Activated CD4-positive, alpha-beta T cell treated with anti-CD3 and anti-CD28 coated beads, Interleukin-2, amount 50 U/mL, for 48 hours (primary cell): Measurements from ENCODE around the gene ZC3H12D.

Source experiments
- DNase-seq, 2 experiments: peaks; one replicate each; pipeline ENCODE4 v3.0.0-alpha.2; 2020

ZC3H12D gene

DNA sequence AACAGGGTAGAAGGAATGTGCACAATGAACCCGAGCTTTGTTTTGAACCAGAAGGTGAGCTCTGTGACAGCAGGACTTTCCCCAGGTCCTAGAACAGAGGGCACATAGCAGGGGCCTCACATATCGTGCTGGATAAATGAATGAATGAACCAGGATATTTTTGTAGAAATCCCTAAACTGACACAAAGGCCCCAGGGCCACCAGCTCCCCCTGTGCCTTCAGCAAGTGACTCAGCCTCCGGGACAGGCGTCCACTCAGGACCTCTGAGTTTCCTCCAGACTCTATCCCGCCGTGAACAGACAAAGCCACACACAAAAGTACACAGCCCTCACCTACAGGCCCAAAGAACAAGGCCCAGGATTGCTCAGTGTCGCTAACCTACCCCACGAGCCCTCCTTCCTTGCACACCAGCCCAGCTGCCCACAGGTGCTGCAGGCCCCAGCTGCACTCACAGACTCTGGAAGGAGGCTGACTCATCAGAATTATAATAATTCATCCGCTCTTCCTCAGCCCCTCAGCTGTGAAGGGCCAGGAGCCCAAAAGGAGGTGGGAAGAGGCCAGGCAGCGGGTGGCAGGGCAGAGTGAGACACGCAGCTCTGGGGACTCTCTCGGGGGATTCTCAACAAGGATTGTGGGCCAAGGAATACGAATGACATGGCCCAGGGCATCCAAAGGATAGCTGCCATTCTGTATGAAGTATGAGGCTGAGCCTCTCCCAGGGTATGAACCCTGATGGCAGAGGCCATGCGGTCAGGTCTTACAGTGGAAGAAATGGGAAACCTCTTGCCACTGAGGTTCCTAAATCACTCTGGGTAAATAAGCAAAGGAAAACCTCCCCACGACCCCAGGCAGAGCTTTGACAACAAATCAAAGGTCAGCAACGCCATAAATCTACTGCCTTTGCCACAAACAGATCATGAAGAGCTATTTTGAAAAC, 43.8 kb downstream of the ZC3H12D start:
- DNase-seq: no peak

DNA sequence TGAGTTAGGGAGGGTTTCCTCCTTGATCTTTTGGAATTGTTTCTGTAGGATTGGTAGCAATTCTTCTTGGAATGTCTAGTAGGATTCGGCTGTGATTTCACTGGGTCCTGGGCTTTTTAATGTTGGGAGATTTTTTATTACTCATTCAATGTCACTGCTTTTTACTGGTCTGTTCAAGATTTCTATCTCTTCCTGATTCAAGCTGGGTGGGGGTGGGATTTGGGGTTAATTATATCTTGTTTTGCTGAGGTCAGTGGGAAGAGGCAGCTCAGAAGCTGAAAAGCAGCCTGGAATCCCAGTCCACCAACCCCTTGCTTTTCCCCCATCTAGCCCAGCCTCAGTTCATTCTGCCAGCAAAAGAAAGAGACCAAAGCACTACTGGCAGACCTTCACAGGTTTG, 45.2 kb downstream of the ZC3H12D start:
- DNase-seq: no peak

DNA sequence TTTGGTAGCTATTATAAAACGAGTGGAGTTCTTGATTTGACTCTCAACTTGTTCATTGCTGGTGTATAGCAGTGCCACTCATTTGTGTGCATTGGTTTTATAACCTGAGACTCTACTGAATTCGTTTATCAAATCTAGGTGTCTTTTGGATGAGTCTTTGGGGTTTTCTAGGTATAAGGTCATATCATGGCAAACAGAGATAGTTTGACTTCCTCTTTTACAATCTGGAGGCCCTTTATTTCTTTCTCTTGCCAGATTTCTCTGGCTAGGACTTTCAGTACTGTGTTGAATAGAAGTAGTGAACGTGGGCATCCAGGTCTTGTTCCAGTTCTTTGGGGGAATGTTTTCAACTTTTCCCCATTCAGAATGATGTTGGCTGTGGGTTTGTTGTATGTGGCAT, 46.0 kb downstream of the ZC3H12D start:
- no peak for DNase-seq

- no peak for DNase-seq
Measured at GRCh38 chr6:149437212-149437611, 47.6 kb downstream of the ZC3H12D start.

DNA sequence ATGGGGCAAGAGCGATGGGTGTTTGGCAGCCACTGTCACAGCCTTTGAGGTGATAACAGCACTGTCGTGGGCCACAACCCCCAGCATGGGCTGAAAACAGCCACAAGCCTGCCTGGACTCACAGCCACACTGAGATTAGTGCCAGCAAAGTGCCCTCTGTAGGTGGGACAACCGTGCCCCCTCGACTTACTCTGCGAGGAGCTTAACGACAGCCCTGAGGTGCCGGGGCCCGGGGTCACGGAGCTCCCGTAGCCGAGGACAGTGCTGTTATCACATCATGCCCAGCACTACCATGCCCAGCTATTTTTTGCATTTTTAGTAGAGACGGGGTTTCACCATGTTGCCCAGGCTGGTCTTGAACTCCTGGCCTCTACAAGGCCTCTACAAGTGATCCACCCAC, 48.2 kb downstream of the ZC3H12D start:
- no peak for DNase-seq

- DNase-seq: no peak
Measured at GRCh38 chr6:149435919-149436586, 48.8 kb downstream of the ZC3H12D start.

DNA sequence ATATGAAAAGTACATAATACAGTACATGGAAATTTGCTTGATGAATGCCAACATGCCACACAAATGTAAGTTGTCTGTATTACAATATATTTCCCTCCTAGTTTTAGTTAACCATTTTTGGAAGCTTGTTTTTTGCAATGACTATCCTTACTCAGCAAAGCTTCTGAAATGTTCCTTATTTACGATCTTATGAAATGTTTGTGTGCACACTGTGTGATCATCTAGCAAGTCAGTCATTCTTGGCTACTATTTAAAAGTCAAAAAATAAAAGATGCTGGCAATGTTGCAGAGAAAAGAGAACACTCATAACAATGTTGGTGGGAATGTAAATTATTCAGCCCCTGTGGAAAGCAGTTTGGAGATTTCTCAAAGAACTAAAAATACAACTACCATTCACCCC, 50.9 kb downstream of the ZC3H12D start:
- no peak for DNase-seq

DNA sequence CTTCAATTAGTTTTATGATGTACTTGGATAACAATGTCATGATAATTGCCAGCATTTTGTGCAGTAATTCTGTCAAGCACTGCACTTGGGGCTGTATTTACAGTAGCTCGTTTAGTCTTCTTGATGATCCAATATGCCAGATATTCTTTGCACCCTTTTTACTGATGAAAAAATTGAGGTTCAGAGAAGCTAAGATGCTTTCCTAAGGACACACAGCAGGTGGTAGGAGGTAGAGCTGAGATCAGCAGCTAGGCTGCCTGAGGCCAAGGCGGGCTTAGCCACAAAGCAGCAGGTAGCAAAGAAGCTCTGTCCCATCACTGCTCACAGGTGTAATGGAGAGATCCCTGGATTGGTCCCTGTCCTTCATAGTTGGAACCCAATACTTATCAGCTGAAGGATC, 51.4 kb downstream of the ZC3H12D start:
- no peak for DNase-seq

DNA sequence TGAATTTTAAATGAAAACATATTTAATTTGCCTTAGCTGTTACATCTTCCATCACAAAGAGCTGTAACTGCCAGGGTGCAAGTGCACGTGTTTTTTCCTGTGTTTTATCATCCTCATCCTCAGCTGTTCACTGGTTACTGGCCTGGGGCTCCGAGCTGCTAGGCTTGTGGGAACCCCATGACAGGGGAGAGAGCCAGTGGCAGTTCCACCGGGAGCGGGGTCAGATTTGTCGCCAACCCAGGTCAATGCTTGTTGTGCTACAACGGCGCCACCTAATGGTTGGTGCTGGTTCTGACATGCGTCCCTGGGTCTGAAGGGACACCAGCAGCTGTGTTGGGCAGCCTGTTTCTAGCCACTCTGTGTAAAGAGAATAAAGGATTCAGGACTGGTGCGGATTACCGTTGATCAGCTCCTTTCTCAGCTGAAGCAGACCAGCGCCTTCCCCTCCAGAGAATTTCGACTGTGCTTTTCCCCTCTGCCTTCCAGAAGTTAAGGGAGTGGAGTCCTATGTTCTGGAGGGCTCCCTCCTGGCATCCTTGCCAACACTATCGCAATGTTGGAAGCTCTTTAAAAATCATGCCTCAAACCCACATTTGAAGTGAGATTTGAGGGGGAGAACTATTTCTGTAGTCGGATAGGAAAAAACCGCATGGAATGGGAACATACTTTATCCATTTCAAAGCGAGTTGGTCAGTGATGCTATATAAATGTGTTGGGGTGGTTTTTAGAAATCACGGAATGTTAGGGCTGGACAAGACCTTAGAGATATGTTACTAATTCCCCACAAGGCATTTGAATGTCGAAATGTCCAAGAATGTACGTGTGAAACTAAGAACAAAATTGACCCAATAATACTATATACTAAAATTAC, 52.7 kb downstream of the ZC3H12D start:
- peak; percentile 98 for DNase-seq

DNA sequence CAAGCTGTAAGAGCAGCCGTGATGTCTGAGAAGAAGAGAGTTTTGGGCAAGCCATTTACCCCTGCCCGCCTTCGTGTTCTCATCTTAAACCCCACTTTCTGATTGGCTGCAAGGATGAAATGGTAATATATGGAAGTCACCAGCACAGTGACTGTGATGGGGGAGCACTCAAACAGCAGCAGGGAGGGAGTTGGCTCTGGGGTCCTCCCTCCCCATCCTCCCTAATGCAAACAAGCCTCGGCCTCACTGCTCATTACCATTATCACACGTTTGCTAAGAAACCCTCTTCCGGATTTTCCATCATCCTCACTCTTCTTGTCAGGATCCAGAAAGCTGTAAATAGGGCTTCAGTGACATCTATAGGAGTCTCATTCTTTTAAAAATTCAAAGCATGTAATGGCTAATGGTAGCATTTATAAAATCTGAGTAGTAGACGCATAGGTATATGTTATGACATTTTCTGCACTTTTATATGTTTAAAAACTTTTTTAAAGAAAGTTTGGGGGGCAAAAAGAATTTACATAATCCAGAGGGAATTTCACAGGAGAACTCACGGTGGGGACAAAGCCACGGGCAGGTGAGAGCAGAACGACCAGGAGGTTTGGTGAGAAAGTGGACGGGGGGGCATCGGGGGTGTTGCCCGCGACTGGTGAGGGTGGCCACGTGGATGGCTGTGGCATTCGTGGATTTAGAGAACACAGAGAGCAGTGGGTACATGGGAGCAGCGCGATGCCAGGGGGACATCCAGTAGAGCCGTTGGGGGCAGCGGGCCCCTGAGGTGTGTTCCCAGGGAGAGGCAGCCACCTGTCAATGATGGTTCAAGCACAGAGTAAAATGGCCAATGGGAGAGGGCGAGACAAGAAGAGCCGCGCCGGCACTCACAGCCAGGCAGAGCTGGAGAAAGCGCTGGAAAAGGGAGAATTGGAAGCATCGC, 55.1 kb downstream of the ZC3H12D start:
- no peak for DNase-seq

DNA sequence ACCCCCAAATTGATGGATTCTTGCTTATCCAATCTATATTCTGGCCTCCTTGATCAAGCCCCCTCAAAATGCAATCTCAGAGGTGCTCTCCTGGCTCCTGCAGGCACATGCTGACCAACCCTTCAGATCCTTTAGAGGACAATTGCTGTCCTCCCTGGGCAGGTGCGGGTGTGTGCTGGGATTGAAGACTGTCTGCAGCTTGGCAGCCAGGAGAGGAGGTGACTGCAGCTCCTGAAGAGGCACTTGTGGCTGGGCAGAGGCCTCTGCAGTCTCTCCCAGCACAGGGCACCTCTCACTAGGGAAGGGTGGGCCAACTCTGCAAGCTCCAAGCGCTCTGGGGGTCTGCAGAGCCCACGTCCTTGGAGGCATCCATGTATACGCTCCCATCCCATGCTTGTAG, 56.2 kb downstream of the ZC3H12D start:
- no peak for DNase-seq

DNA sequence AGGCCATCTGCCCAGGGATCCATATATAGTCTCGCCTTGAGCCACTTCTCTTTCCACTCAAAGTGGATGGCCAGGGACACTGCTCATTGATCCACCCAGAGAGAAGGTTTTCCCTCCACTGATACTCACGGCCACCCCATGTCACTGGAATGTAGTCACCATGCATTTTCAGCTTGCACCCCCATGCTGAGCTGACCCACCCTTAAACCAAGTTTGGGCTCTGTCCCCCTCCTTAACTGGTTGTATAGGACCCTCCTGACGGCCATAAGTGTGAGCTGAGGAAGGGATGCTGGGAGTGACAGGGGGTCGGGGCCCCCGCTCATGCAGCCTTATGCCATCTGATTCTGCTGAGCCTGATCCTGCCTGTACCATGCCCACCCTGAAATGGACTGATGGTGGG, 59.1 kb downstream of the ZC3H12D start:
- no peak for DNase-seq

GRCh38 chr6:149425224-149425623, 59.6 kb downstream of the ZC3H12D start:
- no peak for DNase-seq

GRCh38 chr6:149423964-149424440, 60.8 kb downstream of the ZC3H12D start:
- DNase-seq: no peak

DNA sequence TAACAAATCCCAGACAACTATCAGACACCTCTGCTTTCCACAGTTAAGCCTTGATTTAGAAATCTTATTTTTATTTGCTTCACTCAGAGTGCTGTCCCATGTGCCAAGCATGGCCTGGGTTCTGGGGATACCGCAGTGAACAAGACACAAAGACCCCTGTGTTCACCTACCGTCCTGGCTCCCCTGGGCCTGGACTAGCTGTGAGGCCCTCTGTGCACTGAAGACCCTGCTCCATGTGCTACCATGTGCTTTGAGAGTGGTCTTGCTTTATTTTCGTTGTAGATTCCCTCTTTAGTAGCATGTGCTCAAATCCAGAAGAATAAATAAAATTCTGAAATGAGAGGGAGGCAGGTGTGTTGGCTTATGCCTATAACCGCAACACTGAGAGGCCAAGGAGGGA, 62.2 kb downstream of the ZC3H12D start:
- no peak for DNase-seq

DNA sequence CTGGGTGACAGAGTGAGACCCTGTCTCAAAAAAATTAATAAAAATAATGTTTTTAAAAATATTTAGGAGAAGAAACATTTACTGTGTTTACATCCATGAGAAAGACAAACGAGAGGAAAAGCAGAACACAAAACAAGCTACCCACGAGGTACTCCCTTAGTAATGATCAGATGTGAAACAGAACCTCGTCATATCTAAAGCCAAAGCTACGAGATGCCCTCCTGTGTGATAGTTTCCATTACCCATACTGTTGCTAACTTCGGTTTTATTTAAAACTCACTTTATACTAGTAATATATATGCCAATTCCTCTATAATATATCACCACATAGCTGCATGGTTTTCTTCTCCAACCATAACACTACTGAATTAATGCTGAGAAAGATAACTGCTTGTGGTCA, 63.7 kb downstream of the ZC3H12D start:
- DNase-seq: no peak

GRCh38 chr6:149419696-149420404, 65.0 kb downstream of the ZC3H12D start:
- DNase-seq: no peak

GRCh38 chr6:149414821-149415220, 70.0 kb downstream of the ZC3H12D start:
- no peak for DNase-seq

- DNase-seq: no peak
Measured at GRCh38 chr6:149414009-149414408, 70.8 kb downstream of the ZC3H12D start.

DNA sequence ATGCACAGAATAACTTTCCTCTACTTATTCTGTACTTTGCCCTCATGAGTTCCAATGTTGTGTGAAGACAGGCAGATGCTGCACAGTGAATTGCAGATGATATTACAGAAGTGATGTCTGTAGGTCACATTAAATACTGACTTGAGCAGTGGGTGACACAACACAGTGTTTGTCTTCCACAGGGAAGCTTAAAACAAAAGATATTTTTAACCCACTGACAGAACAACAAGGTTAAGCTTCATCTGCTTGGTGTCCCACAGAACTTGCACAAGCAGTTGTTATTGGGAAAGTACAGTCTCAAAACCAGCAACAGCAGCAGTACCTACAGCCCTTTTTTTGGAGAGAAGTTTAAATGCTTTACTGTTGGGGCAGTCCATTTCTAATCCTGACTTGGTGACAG, 74.3 kb downstream of the ZC3H12D start:
- DNase-seq: no peak

GRCh38 chr6:149409617-149410016, 75.2 kb downstream of the ZC3H12D start:
- no peak for DNase-seq
